HepG2 (cell line): ENCODE results near the gene FOCAD. TPM values are rescaled to one million over a fixed set of nuclear protein-coding genes. Genes with fewer than 3 reads are reported as not detected.

Experiments
- FOXK2 ChIP-seq: fragments of 450-650 bp; IDR thresholded peaks from 2 replicates; pipeline ENCODE4 v1.6.1; 2016
- GATAD2A ChIP-seq: IDR thresholded peaks from 2 replicates; pipeline ENCODE4 v1.6.1; 2016
- HMGA1 ChIP-seq: sonication (generic); formaldehyde crosslinking; conservative IDR thresholded peaks from 2 replicates; pipeline ENCODE4 v1.4.0; 2020; ENCODE audit warnings: missing genetic modification reagents
- KDM2A ChIP-seq: sonication (generic); formaldehyde crosslinking; IDR thresholded peaks from 2 replicates; pipeline ENCODE4 v1.4.0; 2020; ENCODE audit warnings: low read depth, missing genetic modification reagents, borderline replicate concordance
- KIAA2018 ChIP-seq: sonication (generic); formaldehyde crosslinking; IDR thresholded peaks from 2 replicates; pipeline ENCODE4 v1.5.0; 2020; ENCODE audit warnings: mild to moderate bottlenecking, missing genetic modification reagents, borderline replicate concordance
- LCORL ChIP-seq, 2 experiments: fragments of 450-650 bp in 1 of 2; sonication (generic) in 1 of 2; formaldehyde crosslinking in 1 of 2; IDR thresholded peaks; 2 replicates each; pipeline versions ENCODE4 v1.5.0 to v1.6.1; 2017 to 2020; ENCODE audit warnings: antibody characterized with exemption in 1 of 2, missing genetic modification reagents in 1 of 2
- MTA1 ChIP-seq: sonication (generic); formaldehyde crosslinking; IDR thresholded peaks from 2 replicates; pipeline ENCODE4 v1.4.0; 2020; ENCODE audit warnings: missing genetic modification reagents, mild to moderate bottlenecking, borderline replicate concordance
- MTF2 ChIP-seq: sonication (generic); formaldehyde crosslinking; IDR thresholded peaks from 2 replicates; pipeline ENCODE4 v1.5.0; 2020; ENCODE audit warnings: missing genetic modification reagents, borderline replicate concordance
- NFE2 ChIP-seq: sonication (generic); formaldehyde crosslinking; IDR thresholded peaks from 2 replicates; pipeline ENCODE4 v1.4.0; 2020; ENCODE audit warnings: missing genetic modification reagents
- NRL ChIP-seq: sonication (generic); formaldehyde crosslinking; IDR thresholded peaks from 2 replicates; pipeline ENCODE4 v1.5.0; 2020; ENCODE audit warnings: missing genetic modification reagents, mild to moderate bottlenecking, moderate library complexity, borderline replicate concordance
- PHF20 ChIP-seq: sonication (generic); formaldehyde crosslinking; IDR thresholded peaks from 2 replicates; pipeline ENCODE4 v1.5.0; 2020; ENCODE audit warnings: mild to moderate bottlenecking, missing genetic modification reagents
- SRSF4 ChIP-seq: fragments of 200-400 bp; formaldehyde crosslinking; IDR thresholded peaks from one replicate; pipeline ENCODE4 v1.6.1; 2018; ENCODE audit warnings: mild to moderate bottlenecking, low read depth, low read length, moderate library complexity; ENCODE audit not compliant: poor library complexity, severe bottlenecking
- SYNCRIP ChIP-seq: fragments of 200-400 bp; formaldehyde crosslinking; IDR thresholded peaks from 2 replicates; pipeline ENCODE4 v1.6.1; 2018; ENCODE audit warnings: mild to moderate bottlenecking, low read depth, low read length; ENCODE audit not compliant: insufficient read depth
- TBX3 ChIP-seq: fragments of 450-650 bp; IDR thresholded peaks from 2 replicates; pipeline ENCODE4 v1.6.1; 2017; ENCODE audit warnings: antibody characterized with exemption, mild to moderate bottlenecking, inconsistent platforms, borderline replicate concordance
- TCF12 ChIP-seq, 2 experiments: fragments of 450-650 bp in 1 of 2; sonication (generic) in 1 of 2; formaldehyde crosslinking in 1 of 2; IDR thresholded peaks; 2 replicates each; pipeline versions ENCODE4 v1.6.1 to v1.8.0; 2017 to 2022; ENCODE audit warnings: antibody characterized with exemption in 1 of 2, mild to moderate bottlenecking in 1 of 2, missing genetic modification reagents in 1 of 2, moderate library complexity in 1 of 2
- TOPORS ChIP-seq: sonication (generic); formaldehyde crosslinking; IDR thresholded peaks from 2 replicates; pipeline ENCODE4 v1.8.0; 2023; ENCODE audit warnings: mild to moderate bottlenecking, missing genetic modification reagents
- ZNF160 ChIP-seq: sonication (generic); formaldehyde crosslinking; IDR thresholded peaks from 2 replicates; pipeline ENCODE4 v1.8.0; 2022; ENCODE audit warnings: mild to moderate bottlenecking, inconsistent platforms, missing genetic modification reagents
- ZNF513 ChIP-seq: sonication (generic); formaldehyde crosslinking; conservative IDR thresholded peaks from 2 replicates; pipeline ENCODE4 v1.5.0; 2020; ENCODE audit warnings: missing genetic modification reagents
- ZNF567 ChIP-seq: sonication (generic); formaldehyde crosslinking; IDR thresholded peaks from 2 replicates; pipeline ENCODE4 v1.8.1; 2023; ENCODE audit warnings: mild to moderate bottlenecking, missing genetic modification reagents, borderline replicate concordance
- ZNF607 ChIP-seq: sonication (generic); formaldehyde crosslinking; IDR thresholded peaks from 2 replicates; pipeline ENCODE4 v1.5.1; 2020; ENCODE audit warnings: missing genetic modification reagents, mild to moderate bottlenecking, borderline replicate concordance
- ZNF766 ChIP-seq: sonication (generic); formaldehyde crosslinking; IDR thresholded peaks from 2 replicates; pipeline ENCODE4 v1.5.0; 2020; ENCODE audit warnings: missing genetic modification reagents, borderline replicate concordance
- polyA plus RNA-seq, 8 experiments: library from polyadenylated mRNA; depleted of rRNA in 3 of 8; stranded (reverse) in 7 of 8; unstranded in 1 of 8; fragments of >200 nt; fragmentation: Illumina TruSeq in 4 of 8; extraction: Trizol in 4 of 8; gene quantifications; 2 replicates each; pipeline versions ENCODE4 v1.2.1 to v1.2.3, GENCODE V29; 2011 to 2016; ENCODE audit warnings: low read depth in 4 of 8, missing spikeins in 1 of 8, mixed read lengths in 1 of 8; ENCODE audit not compliant: insufficient read depth in 1 of 8
- total RNA-seq, 5 experiments: library from RNA; depleted of rRNA; stranded (reverse); fragments of >200 nt; fragmentation: Illumina TruSeq; extraction: Trizol; gene quantifications; 2 replicates each; pipeline ENCODE4 v1.2.3, GENCODE V29; 2016; ENCODE audit warnings: low read depth in 1 of 5

Gene FOCAD
- total and polyA plus RNA-seq, 2 of the 13 experiments (the other 11 are each of a cell fraction or from before 2014, with no cell fraction given): 18.0 to 31.1 TPM

GRCh38 chr9:20781092-20781491 lies 97.0 kb downstream of the FOCAD start (continued):
- TF ChIP-seq KIAA2018 (CRISPR knock-in tag) (no peak), NFE2 (CRISPR knock-in tag) (no peak), ZNF607 (no peak), ZNF160 (CRISPR knock-in tag) (no peak), SYNCRIP (no peak), TOPORS (CRISPR knock-in tag) (no peak), ZNF513 (CRISPR knock-in tag) (no peak), TCF12 (IDR thresholded peaks at IDR 0.05) (no peak), TCF12 (CRISPR knock-in tag; IDR thresholded peaks at IDR 0.05) (no peak), SRSF4 (no peak), MTA1 (CRISPR knock-in tag) (no peak), PHF20 (CRISPR knock-in tag) (no peak), NRL (CRISPR knock-in tag) (no peak), MTF2 (no peak), KDM2A (no peak), HMGA1 (CRISPR knock-in tag) (no peak), GATAD2A (CRISPR knock-in tag) (peak; percentile 81; the same call in 1 of the 2 replicates), TBX3 (0 out of 2 replicates have a peak, but pooled peaks have one; percentile 37), ZNF766 (CRISPR knock-in tag) (no peak), LCORL (IDR thresholded peaks at IDR 0.05) (peak; percentile 63; the same call in 1 of the 2 replicates), LCORL (CRISPR knock-in tag; IDR thresholded peaks at IDR 0.05) (peak; percentile 43; the same call in 1 of the 2 replicates), FOXK2 (no peak), ZNF567 (CRISPR knock-in tag) (no peak)
